H1 (cell line): ENCODE measurements around the gene PPFIA2. TPM values are rescaled to one million over a fixed set of nuclear protein-coding genes. Genes with fewer than 3 reads are reported as not detected.

ENCODE experiments used
- CTCF ChIA-PET: fragments of 300-600 bp; sonication (Branson Sonifier 250); formaldehyde crosslinking; loops from one replicate; lab custom pipeline; 2021; ENCODE audit not compliant: partially characterized antibody; lab: Charles Lee
- POLR2A ChIA-PET: fragments of 300-600 bp; sonication (Branson Sonifier 250); formaldehyde crosslinking; loops from one replicate; lab custom pipeline; 2021; ENCODE audit warnings: inconsistent platforms; ENCODE audit not compliant: partially characterized antibody; lab: Charles Lee
- DNase-seq, 2 experiments: peaks; one replicate each; pipeline versions ENCODE4 v3.0.0 to v3.0.0-alpha.2; 2010 to 2022; ENCODE audit warnings: low spot score in 2 of 2, low read depth in 1 of 2, mixed read lengths in 1 of 2
- FAIRE-seq: peaks from 2 replicates; lab custom pipeline; 2011; peaks lifted over from hg19 to GRCh38; lab: Jason Lieb, UNC
- H2AFZ ChIP-seq: 2 replicates; pipeline ENCODE4 v1.8.1; 2012; ENCODE audit warnings: low read length, inconsistent platforms
- H2AK5ac ChIP-seq: 2 replicates; pipeline ENCODE4 v1.6.1; 2013; ENCODE audit warnings: low read depth, low read length
- H2BK120ac ChIP-seq: replicated peaks from 2 replicates; pipeline ENCODE3; 2013; ENCODE audit warnings: low read depth, low read length, inconsistent platforms
- H2BK12ac ChIP-seq: 2 replicates; pipeline ENCODE4 v1.6.1; 2013; ENCODE audit warnings: low read depth, low read length
- H2BK15ac ChIP-seq: 2 replicates; pipeline ENCODE4 v1.6.1; 2013; ENCODE audit warnings: low read length
- H2BK20ac ChIP-seq: 2 replicates; pipeline ENCODE4 v1.6.1; 2013; ENCODE audit warnings: low read length
- H2BK5ac ChIP-seq: 2 replicates; pipeline ENCODE4 v1.6.1; 2013; ENCODE audit warnings: low read depth, low read length
- H3K14ac ChIP-seq: 2 replicates; pipeline ENCODE4 v1.6.1; 2013; ENCODE audit warnings: inconsistent platforms; ENCODE audit not compliant: insufficient read length
- H3K18ac ChIP-seq: 2 replicates; pipeline ENCODE4 v1.6.1; 2013; ENCODE audit warnings: low read length; ENCODE audit errors: extremely low read depth
- H3K23ac ChIP-seq: 2 replicates; pipeline ENCODE4 v1.6.1; 2013; ENCODE audit warnings: inconsistent platforms; ENCODE audit not compliant: insufficient read length
- H3K23me2 ChIP-seq: 2 replicates; pipeline ENCODE4 v1.6.1; 2013; ENCODE audit warnings: low read depth, low read length
- H3K27ac ChIP-seq: 2 replicates; pipeline ENCODE4 v1.6.1; 2011; ENCODE audit warnings: low read depth, low read length, inconsistent platforms
- H3K27me3 ChIP-seq, 4 experiments: replicated peaks in 1 of 4; 1 replicate in 1 of 4; 2 replicates in 3 of 4; pipeline versions ENCODE4 v1.6.1 to v1.8.1; 2011 to 2013; ENCODE audit warnings: low read length in 3 of 4, mild to moderate bottlenecking in 3 of 4, inconsistent platforms in 2 of 4, mixed read lengths in 2 of 4, moderate library complexity in 1 of 4; ENCODE audit not compliant: control insufficient read depth in 3 of 4, insufficient read depth in 3 of 4; ENCODE audit errors: extremely low read depth in 1 of 4
- H3K36me3 ChIP-seq, 4 experiments: 2 replicates each; pipeline versions ENCODE4 v1.6.1 to v1.8.1; 2011 to 2013; ENCODE audit warnings: mild to moderate bottlenecking in 4 of 4, low read length in 3 of 4, moderate library complexity in 2 of 4, control low read depth in 1 of 4, inconsistent platforms in 1 of 4; ENCODE audit not compliant: insufficient read depth in 4 of 4, control insufficient read depth in 2 of 4
- H3K4ac ChIP-seq: replicated peaks from 2 replicates; pipeline ENCODE3; 2013; ENCODE audit warnings: low read length, low read depth, mixed read lengths, inconsistent platforms; ENCODE audit not compliant: insufficient read length
- H3K4me1 ChIP-seq, 4 experiments: replicated peaks in 1 of 4; 1 replicate in 1 of 4; 2 replicates in 3 of 4; pipeline versions ENCODE4 v1.6.1 to v1.8.1; 2011 to 2013; ENCODE audit warnings: low read length in 3 of 4, inconsistent platforms in 2 of 4, mixed read lengths in 1 of 4; ENCODE audit not compliant: insufficient read depth in 4 of 4, control insufficient read depth in 3 of 4
- H3K4me2 ChIP-seq, 2 experiments: 2 replicates each; pipeline versions ENCODE4 v1.6.1 to v1.8.1; 2011 to 2013; ENCODE audit warnings: low read depth in 2 of 2, low read length in 2 of 2, control low read depth in 1 of 2, inconsistent platforms in 1 of 2, mild to moderate bottlenecking in 1 of 2; ENCODE audit not compliant: insufficient read depth in 1 of 2
- H3K4me3 ChIP-seq, 4 experiments: fragments of 200-600, 300-600 bp in 1 of 4; sonication (generic), shearing (Covaris generic), sonication (Bioruptor Twin) in 1 of 4; 2 replicates each; pipeline versions ENCODE4 v1.5.1 to v1.8.1; 2011 to 2016; ENCODE audit warnings: low read length in 4 of 4, low read depth in 3 of 4, control low read depth in 2 of 4, inconsistent platforms in 2 of 4, mild to moderate bottlenecking in 2 of 4, mixed read lengths in 1 of 4, moderate library complexity in 1 of 4; ENCODE audit not compliant: insufficient read depth in 2 of 4; ENCODE audit errors: extremely low read depth in 1 of 4
- H3K56ac ChIP-seq: replicated peaks from 2 replicates; pipeline ENCODE3; 2013; ENCODE audit warnings: low read depth, mild to moderate bottlenecking, mixed read lengths, low read length, inconsistent platforms; ENCODE audit not compliant: insufficient read length
- H3K79me1 ChIP-seq: 2 replicates; pipeline ENCODE4 v1.6.1; 2013; ENCODE audit warnings: low read depth, low read length, control low read depth
- H3K79me2 ChIP-seq, 2 experiments: 2 replicates each; pipeline versions ENCODE4 v1.6.1 to v1.8.1; 2012 to 2013; ENCODE audit warnings: low read length in 2 of 2, mild to moderate bottlenecking in 2 of 2, inconsistent platforms in 1 of 2; ENCODE audit not compliant: insufficient read depth in 2 of 2, control insufficient read depth in 1 of 2
- H3K9ac ChIP-seq, 4 experiments: replicated peaks in 1 of 4; 1 replicate in 1 of 4; 2 replicates in 3 of 4; pipeline versions ENCODE4 v1.6.1 to v1.8.1; 2011 to 2013; ENCODE audit warnings: low read depth in 3 of 4, low read length in 3 of 4, control low read depth in 2 of 4, mild to moderate bottlenecking in 2 of 4, moderate library complexity in 2 of 4, inconsistent platforms in 1 of 4; ENCODE audit errors: extremely low read depth in 1 of 4
- H3K9me3 ChIP-seq, 2 experiments: 2 replicates each; pipeline versions ENCODE4 v1.6.1 to v1.8.1; 2012 to 2013; ENCODE audit warnings: mild to moderate bottlenecking in 2 of 2, moderate library complexity in 2 of 2, control low read depth in 1 of 2, inconsistent platforms in 1 of 2, low read depth in 1 of 2, low read length in 1 of 2, mixed read lengths in 1 of 2; ENCODE audit not compliant: insufficient read depth in 2 of 2
- H4K20me1 ChIP-seq, 2 experiments: replicated peaks in 1 of 2; 2 replicates each; pipeline versions ENCODE3 to v1.8.1; 2011 to 2013; ENCODE audit warnings: inconsistent platforms in 2 of 2, low read length in 2 of 2, mild to moderate bottlenecking in 1 of 2; ENCODE audit not compliant: insufficient read depth in 2 of 2, control insufficient read depth in 1 of 2
- H4K5ac ChIP-seq: 2 replicates; pipeline ENCODE4 v1.6.1; 2013; ENCODE audit warnings: low read length, low read depth, mixed read lengths, inconsistent platforms; ENCODE audit not compliant: insufficient read length
- H4K8ac ChIP-seq: 2 replicates; pipeline ENCODE4 v1.8.0; 2013; ENCODE audit warnings: mild to moderate bottlenecking, moderate library complexity, low read length, inconsistent platforms; ENCODE audit not compliant: insufficient read depth; ENCODE audit errors: extremely low read depth
- H4K91ac ChIP-seq: replicated peaks from 2 replicates; pipeline ENCODE3; 2013; ENCODE audit warnings: low read length, mixed read lengths, inconsistent platforms; ENCODE audit not compliant: insufficient read length
- ASH2L ChIP-seq: fragments of 200-600, 300-600 bp; sonication (generic); IDR thresholded peaks from one replicate; pipeline ENCODE4 v1.7.1; 2017; ENCODE audit warnings: low read length
- CBX5 ChIP-seq: fragments of 300-800, 300-1000 bp; sonication (generic); IDR thresholded peaks from 2 replicates; pipeline ENCODE4 v1.7.1; 2016; ENCODE audit warnings: antibody characterized with exemption, low read length, low read depth
- CEBPB ChIP-seq: IDR thresholded peaks from 2 replicates; pipeline ENCODE4 v1.6.1; 2012; ENCODE audit warnings: low read depth, low read length
- CHD1 ChIP-seq: IDR thresholded peaks from 2 replicates; pipeline ENCODE4 v1.6.1; 2012; ENCODE audit warnings: low read depth, low read length, improper control_type of control experiment
- CREB1 ChIP-seq: IDR thresholded peaks from 2 replicates; pipeline ENCODE4 v1.6.1; 2012; ENCODE audit warnings: inconsistent platforms
- JUN ChIP-seq: IDR thresholded peaks from 2 replicates; pipeline ENCODE4 v1.6.1; 2011; ENCODE audit warnings: low read depth, mild to moderate bottlenecking, improper control_type of control experiment, low read length
- KDM4A ChIP-seq: IDR thresholded peaks from one replicate; pipeline ENCODE4 v1.7.1; 2012; ENCODE audit warnings: low read depth, mild to moderate bottlenecking, moderate library complexity, low read length, inconsistent platforms; ENCODE audit not compliant: severe bottlenecking
- MAX ChIP-seq: IDR thresholded peaks from 2 replicates; pipeline ENCODE4 v1.6.1; 2012; ENCODE audit warnings: inconsistent platforms
- POLR2A ChIP-seq, 2 experiments: IDR thresholded peaks; 1 replicate in 1 of 2; 2 replicates in 1 of 2; pipeline ENCODE4 v1.6.1; 2011; ENCODE audit warnings: low read depth in 2 of 2, low read length in 2 of 2, mild to moderate bottlenecking in 2 of 2; ENCODE audit errors: control extremely low read depth in 1 of 2
- RAD21 ChIP-seq, 2 experiments: IDR thresholded peaks in 1 of 2; conservative IDR thresholded peaks in 1 of 2; 2 replicates each; pipeline ENCODE4 v1.6.1; 2011; ENCODE audit warnings: low read depth in 2 of 2, low read length in 2 of 2, improper control_type of control experiment in 1 of 2, inconsistent platforms in 1 of 2, mild to moderate bottlenecking in 1 of 2, moderate library complexity in 1 of 2
- RNF2 ChIP-seq: fragments of 200-900, 300-1000 bp; sonication (generic); IDR thresholded peaks from 2 replicates; pipeline ENCODE4 v1.7.1; 2016; ENCODE audit warnings: borderline replicate concordance, low read depth, mild to moderate bottlenecking, antibody characterized with exemption, low read length; ENCODE audit not compliant: poor library complexity, severe bottlenecking; ENCODE audit errors: missing control alignments
- SRF ChIP-seq: IDR thresholded peaks from 2 replicates; pipeline ENCODE4 v1.6.1; 2011; ENCODE audit warnings: mild to moderate bottlenecking, low read depth, low read length, moderate library complexity
- TAF7 ChIP-seq: optimal IDR thresholded peaks from 2 replicates; pipeline ENCODE3; 2011; ENCODE audit warnings: low read depth, mild to moderate bottlenecking, inconsistent platforms, low read length, moderate library complexity, borderline replicate concordance
- TCF12 ChIP-seq: IDR thresholded peaks from 2 replicates; pipeline ENCODE4 v1.6.1; 2011; ENCODE audit warnings: low read depth, mild to moderate bottlenecking, low read length
- ZNF274 ChIP-seq: IDR thresholded peaks from 2 replicates; pipeline ENCODE4 v1.7.0; 2012; ENCODE audit warnings: low read length, borderline replicate concordance; ENCODE audit errors: extremely low read depth
- WGBS, 2 experiments: shearing (Covaris generic) in 1 of 2; methylation state at CpG; one replicate each; pipeline versions ENCODE4 v1.1.6 to v1.1.7; 2013 to 2015; ENCODE audit warnings: low lambda C conversion rate in 2 of 2, mixed read lengths in 2 of 2, inconsistent platforms in 1 of 2, low coverage in 1 of 2, missing lambda C conversion rate in 1 of 2; ENCODE audit not compliant: insufficient replicate concordance in 2 of 2, insufficient coverage in 1 of 2, insufficient read length in 1 of 2; ENCODE audit errors: extremely low coverage in 1 of 2, missing lambda C conversion rate in 1 of 2; 5-methylcytosine and 5-hydroxymethylcytosine counted together
- polyA plus RNA-seq, 7 experiments: library from polyadenylated mRNA; depleted of rRNA in 3 of 7; stranded (reverse) in 5 of 7; unstranded in 2 of 7; fragments of >200 nt in 5 of 7; fragments of 200-250 nt in 2 of 7; gene quantifications; 1 replicate in 5 of 7; 2 replicates in 1 of 7; 4 replicates in 1 of 7; pipeline versions ENCODE4 v1.2.1 to v1.2.3, GENCODE V29; 2011 to 2013; ENCODE audit warnings: missing spikeins in 2 of 7, mixed read lengths in 2 of 7
- total RNA-seq: library from RNA; stranded (reverse); fragmentation: NEBNext Ultra II Directional; extraction: Animal tissue kit (Norgen Biotek cat#: 25700); gene quantifications from 2 replicates; pipeline ENCODE4 v1.2.1, GENCODE V29; 2021

Gene PPFIA2
- total and polyA plus RNA-seq, 2 of the 8 experiments (the other 6 are each of a cell fraction or from before 2014, with no cell fraction given) = 1.2 to 1.8 TPM

GRCh38 chr12:81615026-81615588 is 144.0 kb downstream of the PPFIA2 start:
- H2AK5ac ChIP-seq = no peak overlapping the region
- no peak for DNase-seq
- no peak overlapping the region for H3K18ac ChIP-seq
- H3K23me2 ChIP-seq = no peaks in the 10 kb centered on the region
- no peak overlapping the region for H2BK120ac ChIP-seq
- H3K4me3 ChIP-seq = no peak overlapping the region
- no peaks in the 10 kb centered on the region for H4K20me1 ChIP-seq
- H2AFZ ChIP-seq = no peak overlapping the region
- no peak overlapping the region for H3K4me2 ChIP-seq
- H3K4ac ChIP-seq = no peak overlapping the region
- H3K79me2 ChIP-seq = no peaks in the 10 kb centered on the region
- no peak overlapping the region for H3K23ac ChIP-seq
- WGBS, 2 experiments = 92% methylated on average over 3 of the region's 3 CpGs; no CpG with 5 or more reads in 1 of the 2 experiments
- no peak overlapping the region for H3K9ac ChIP-seq
- ChIA-PET CTCF (no interaction called here), POLR2A (no interaction called here)
- no peaks in the 10 kb centered on the region; a peak in 1 of 4 replicates for H3K9me3 ChIP-seq
- FAIRE-seq = no peak
- H3K4me1 ChIP-seq = no peaks in the 10 kb centered on the region; a peak in 1 of 7 replicates
- no peak overlapping the region for H4K5ac ChIP-seq
- H4K8ac ChIP-seq = no peak overlapping the region
- H3K14ac ChIP-seq = no peak overlapping the region
- H3K36me3 ChIP-seq = no peaks in the 10 kb centered on the region
- no peak overlapping the region for H3K27ac ChIP-seq
- no peak overlapping the region for H2BK20ac ChIP-seq
- no peaks in the 10 kb centered on the region for H3K79me1 ChIP-seq
- H2BK15ac ChIP-seq = no peak overlapping the region
- no peak overlapping the region for H2BK12ac ChIP-seq
- no peaks in the 10 kb centered on the region for H3K27me3 ChIP-seq
- no peak overlapping the region for H3K56ac ChIP-seq
- no peak overlapping the region for H2BK5ac ChIP-seq
- H4K91ac ChIP-seq = no peak overlapping the region
- TF ChIP-seq JUN (no peak), KDM4A (no peak), ASH2L (no peak), RNF2 (no peak), ZNF274 (no peak), TCF12 (no peak), POLR2A (IDR thresholded peaks at IDR 0.05; ENCODE audit: control extremely low read depth in 1 of 2, low read depth in 2 of 2, low read length in 2 of 2) (no peak), CREB1 (no peak), SRF (no peak), TAF7 (no peak), RAD21 (IDR thresholded peaks at IDR 0.05 in 1 of 2, conservative IDR thresholded peaks at IDR 0.05 in 1 of 2; ENCODE audit: low read depth in 2 of 2, low read length in 2 of 2) (no peak), CHD1 (no peak), CBX5 (no peak), CEBPB (no peak), MAX (no peak)
